GM19238 (cell line): ENCODE data around the gene RTEL1.
A peak's percentile ranks its signal among the peaks of the same experiment; 100 is the strongest.

Experiments
- DNase-seq: peaks from one replicate; pipeline ENCODE4 v3.0.0; 2011; ENCODE audit warnings: low spot score; ENCODE audit not compliant: insufficient read length

Gene RTEL1

DNA sequence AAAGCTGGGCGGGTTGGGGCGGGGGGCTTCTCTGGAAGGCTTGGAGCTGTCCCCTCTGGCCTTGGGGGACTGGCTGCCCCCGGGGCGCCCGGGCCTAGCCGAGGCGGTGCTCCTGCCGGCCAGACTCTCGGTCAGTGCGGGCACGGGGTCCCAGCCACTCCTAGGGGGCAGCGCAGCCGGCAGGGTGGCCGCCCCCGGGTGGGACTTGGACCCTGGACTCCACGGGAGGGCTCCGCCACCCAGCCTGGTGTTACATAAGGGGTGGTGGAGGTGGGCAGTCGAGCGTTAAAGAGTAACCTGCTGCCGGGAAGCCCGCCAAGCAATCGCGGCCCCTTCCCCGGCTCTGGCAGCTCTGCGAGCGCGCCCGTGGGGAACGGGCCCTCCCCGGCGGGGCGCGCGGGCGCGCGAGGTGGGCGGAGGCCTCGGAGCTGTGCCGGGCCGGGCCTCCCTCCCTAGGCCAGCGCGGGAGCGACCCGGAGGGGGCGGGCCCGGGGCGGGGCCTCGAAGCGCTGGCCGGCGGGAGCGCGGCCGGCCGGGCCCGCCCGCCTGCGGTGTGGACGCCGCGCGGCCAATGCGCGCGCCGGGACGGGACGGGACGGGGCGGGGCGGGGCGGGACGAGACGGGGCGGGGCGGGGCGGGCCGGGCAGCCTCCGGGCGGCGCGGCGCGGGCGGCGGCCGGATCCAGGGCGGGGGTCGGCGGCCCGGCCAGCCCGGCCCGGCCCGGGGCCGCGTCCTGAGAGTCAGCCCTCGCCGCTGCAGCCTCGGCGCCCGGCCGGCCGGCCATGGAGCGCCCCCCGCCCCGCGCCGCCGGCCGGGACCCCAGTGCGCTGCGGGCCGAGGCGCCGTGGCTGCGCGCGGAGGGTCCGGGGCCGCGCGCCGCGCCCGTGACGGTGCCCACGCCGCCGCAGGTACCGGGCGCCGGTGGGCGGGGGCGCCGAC lies 81.3 kb downstream of the RTEL1 start, which contains the start of gene SLC2A4RG:
Gene SLC2A4RG, plus strand, starts transcription at position 647 of the 940 bp plus-strand sequence. Its CDS starts 137 bp downstream, at position 784.
- DNase-seq, result peak; percentile 96

DNA sequence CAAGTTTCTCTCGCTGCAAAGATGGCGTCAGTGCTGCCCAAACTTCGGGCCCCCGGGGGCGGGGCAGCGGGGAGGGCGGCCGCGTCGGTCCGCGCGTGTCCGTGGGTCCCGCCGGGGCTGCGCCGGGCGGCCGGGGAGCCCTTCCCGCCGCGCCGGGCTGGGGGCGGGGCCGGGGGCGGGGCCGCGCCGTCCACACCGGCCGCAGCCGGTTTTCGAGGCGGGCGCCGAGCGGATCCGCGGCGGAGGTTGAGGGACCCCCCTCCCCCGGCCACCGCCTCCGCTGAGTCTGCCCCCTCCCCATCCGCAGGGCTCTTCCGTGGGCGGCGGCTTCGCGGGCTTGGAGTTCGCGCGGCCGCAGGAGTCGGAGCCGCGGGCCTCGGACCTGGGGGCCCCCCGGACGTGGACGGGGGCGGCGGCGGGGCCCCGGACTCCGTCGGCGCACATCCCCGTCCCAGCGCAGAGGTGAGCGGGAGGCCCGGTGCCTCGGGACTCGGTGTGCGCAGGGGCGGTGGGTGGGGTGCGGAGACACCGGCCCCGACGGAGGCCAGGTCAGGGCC lies 82.0 kb downstream of the RTEL1 start:
- DNase-seq, result peak; percentile 69

DNA sequence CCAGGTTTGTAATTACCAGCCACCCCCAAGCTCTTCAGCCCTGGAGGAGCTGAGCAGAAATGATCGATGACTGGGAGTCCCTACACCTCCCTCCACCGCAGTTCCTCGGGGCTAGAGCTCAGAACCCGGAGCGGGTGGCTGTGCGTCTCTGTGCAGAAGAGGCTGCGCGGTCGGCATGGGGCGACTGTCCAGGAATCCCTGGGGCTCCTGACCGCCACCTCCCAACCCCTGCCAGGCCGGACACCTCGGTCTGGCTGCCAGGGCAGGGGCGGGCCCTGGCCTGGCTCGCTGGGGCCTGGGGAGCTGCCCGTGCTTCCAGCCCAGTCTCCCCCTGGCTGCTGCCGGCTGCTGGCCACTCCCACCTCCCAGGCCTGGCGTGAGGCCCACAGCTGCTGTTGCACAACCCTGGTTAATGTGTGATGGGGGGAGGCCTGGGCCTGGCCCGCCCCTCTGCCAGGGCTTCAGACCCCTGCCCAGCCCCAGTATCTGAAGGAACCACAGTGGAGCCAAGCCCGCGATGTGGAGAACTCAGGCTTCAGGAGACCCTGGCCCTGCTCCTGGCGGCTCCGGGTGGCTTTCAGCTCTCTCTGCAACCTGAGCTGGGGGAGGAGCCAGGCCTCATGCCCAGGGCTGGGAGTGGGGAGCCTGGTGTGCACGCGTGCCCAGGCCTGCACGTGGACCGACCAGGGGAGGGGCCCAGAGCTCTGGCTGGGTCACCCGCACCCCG lies 82.7 kb downstream of the RTEL1 start:
- peak; percentile 83 for DNase-seq

DNA sequence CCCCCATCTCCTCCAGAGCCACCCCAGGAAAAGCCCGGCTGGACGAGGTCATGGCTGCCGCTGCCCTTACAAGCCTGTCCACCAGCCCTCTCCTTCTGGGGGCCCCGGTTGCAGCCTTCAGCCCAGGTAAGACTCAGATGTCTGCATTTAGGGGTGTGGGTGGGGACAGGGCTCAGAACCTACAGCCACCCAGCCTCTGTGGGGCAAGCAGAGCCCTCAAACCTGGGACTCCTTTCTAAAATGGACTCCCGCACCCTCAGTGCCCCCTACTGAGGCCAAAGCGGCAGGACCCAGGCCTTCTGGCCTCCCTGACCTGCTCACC lies 83.2 kb downstream of the RTEL1 start:
- DNase-seq, result no peak

DNA sequence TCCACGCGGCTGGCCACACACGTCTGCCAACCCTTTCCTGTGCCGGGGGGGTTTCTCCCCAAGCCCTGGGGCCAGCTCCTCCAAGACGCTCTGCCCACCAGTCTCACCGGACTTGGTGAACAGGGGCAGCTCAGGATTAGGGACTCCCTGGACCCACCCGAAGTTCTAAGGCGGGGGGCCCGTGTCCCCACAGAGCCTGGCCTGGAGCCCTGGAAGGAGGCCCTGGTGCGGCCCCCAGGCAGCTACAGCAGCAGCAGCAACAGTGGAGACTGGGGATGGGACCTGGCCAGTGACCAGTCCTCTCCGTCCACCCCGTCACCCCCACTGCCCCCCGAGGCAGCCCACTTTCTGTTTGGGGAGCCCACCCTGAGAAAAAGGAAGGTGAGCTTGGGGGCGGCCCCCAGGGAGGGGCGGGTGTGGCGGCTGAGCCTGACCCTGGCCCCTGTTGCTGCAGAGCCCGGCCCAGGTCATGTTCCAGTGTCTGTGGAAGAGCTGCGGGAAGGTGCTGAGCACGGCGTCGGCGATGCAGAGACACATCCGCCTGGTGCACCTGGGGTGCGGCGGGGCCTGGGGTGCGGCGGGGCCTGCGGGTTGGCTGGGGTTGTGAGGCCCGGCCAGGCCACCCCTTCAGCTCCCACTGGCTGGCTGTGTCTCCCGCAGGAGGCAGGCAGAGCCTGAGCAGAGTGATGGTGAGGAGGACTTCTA lies 83.7 kb downstream of the RTEL1 start:
- DNase-seq, result no peak

DNA sequence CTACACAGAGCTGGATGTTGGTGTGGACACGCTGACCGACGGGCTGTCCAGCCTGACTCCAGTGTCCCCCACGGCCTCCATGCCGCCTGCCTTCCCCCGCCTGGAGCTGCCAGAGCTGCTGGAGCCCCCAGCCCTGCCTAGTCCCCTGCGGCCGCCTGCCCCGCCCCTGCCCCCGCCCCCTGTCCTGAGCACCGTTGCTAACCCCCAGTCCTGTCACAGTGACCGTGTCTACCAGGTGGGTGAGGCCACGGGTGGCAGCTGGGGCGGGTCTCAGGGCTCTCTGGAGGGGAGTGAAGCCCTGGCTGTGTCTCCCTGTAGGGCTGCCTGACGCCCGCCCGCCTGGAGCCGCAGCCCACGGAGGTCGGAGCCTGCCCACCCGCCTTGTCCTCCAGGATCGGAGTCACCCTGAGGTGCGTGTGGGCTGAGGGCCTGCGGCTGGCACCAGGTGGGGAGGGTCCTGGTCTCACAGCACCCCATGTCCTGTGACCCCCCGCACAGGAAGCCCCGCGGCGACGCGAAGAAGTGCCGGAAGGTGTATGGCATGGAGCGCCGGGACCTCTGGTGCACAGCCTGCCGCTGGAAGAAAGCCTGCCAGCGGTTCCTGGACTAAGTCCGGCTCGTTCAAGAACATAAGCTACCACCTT lies 84.4 kb downstream of the RTEL1 start:
- DNase-seq, result no peak

DNA sequence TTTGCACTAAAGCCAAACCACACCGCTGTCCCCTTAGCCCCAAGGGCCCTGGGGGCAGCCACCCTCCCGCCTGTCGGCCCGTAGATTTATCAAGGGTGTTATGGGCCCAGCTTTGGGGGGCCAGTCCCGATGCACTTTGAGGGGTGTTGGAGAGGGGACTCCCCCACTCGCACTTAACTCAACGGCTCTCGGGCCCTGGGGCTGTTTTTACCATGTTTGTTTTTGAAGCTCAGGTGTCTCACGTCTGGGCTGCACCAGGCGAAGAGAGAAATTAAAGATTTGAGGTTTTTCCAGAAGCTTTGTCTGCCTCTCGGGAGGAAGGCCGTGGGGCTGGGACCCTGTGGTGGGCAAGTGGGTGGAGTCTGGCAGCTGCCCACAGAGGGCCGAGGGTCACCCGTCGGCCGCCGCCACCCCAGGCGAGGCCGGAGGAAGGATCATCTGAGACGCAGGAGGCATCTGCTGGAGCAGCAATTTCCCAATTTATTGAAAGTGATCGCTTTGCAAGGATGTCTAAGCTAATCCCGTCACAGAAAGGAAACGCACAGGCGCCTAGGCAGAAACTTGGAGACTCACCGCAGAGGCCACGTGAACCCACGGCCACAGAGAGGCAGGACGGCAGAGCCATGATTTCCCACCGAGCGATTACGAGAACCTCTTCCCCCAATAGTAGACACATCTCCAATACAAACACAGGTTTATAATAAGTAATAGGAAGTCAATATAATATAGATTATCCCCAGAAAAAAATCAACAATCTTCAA lies 85.3 kb downstream of the RTEL1 start:
- no peak for DNase-seq

DNA sequence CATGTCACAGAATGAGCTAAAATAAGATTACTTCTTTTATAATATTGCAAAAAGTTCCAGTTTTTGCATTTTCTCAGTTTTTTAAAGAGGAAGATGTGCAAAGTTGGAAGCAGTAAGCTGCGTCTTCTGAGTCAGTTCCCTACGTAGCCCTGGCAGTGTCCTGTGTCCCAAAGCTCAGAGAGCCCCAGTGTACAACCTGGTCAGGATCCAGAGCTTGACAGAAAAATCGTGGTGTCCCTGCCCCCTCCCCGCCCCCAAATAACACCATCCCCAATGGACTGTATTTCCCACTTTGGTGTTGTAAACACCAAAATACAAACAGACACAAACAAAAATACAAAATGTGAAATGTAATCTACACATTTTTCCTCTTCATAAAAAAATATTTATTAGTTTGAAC lies 86.0 kb downstream of the RTEL1 start:
- DNase-seq, result no peak

DNA sequence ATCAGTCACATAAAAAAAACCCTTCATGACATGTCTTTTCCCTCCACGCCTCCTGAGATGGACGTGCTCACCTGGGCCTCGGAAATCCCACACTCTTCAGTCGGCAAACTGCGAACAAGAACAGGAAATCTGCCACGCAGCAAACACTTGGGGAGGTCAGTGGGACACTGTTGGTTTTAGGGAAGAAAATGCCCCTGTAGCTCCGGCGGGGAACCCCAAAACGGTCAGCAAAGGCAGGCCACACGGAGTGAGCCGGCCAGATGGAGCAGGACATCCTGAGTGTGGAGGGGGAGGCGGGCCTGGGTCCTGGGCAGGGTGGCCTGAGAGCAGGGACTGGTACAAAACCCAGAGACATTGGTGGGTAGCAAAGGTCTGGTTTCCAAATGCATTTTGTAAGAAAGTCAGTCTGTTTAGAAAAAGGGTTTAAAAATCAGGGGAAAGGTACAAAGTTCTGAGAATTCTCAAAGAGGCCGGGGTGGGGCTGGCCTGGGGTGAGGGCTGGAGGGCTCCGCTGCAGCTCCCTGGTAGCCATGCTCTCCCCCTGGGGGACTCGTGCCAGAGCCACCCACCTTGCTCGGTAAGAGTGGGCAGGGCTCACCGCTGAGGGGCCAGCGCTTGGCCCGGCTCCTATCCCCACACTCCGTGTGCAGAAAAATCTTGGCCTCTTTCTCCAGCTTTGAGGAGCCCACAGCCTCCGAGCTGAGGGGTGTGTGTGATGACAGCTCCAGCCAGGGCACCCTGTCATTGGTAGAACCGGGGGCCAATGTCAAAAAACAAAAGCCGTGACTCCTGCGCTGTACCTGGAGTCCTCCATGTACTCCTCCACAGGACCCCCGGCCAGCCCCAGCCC lies 86.7 kb downstream of the RTEL1 start:
- DNase-seq, result no peak

DNA sequence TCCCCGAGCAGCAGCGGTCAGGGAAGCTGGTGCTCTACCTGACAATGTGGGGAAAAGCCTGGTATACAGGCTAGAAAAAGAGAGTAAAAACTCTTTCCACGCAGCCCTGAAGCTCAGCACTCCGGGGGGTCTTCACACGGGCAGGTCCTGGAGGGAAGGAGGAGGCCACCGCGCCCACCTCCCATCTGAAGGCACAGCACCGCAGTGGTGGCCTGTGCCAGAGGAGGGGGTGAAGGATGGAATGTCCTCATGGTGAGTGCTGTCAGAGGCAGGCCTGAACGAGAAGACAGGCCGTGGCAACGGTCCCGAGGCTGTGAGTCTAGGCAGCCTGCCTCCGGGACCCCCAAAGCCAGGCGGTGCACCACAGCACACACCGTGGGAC lies 87.3 kb downstream of the RTEL1 start:
- DNase-seq, result no peak
